Upper lobe of left lung (tissue), 6 donors: Measurements from ENCODE around the gene MME. TPM values are rescaled to one million over a fixed set of nuclear protein-coding genes. Genes with fewer than 3 reads are reported as not detected.

Experiments
- ATAC-seq, 2 donors: fragments of 200-7000 bp; cut with Tn5 transposase; one replicate each; pipeline ENCODE4 v1.9.1; 2022; ENCODE audit warnings: mild to moderate bottlenecking in 2 of 2, moderate library complexity in 2 of 2; ENCODE audit not compliant: low FRiP score in 2 of 2
- DNase-seq, 2 donors: peaks; one replicate each; pipeline ENCODE4 v3.0.0-alpha.2; 2019 to 2020
- H3K27ac ChIP-seq, 4 donors: fragments of 200-600 bp; sonication (generic); one replicate each; pipeline ENCODE4 v1.5.1; 2016 to 2019
- H3K27me3 ChIP-seq, 4 donors: fragments of 200-600 bp; sonication (generic); one replicate each; pipeline ENCODE4 v1.5.1; 2017 to 2019
- H3K36me3 ChIP-seq, 4 donors: fragments of 200-600 bp; sonication (generic); one replicate each; pipeline ENCODE4 v1.5.1; 2016 to 2019
- H3K4me1 ChIP-seq, 4 donors: fragments of 200-600 bp; sonication (generic); one replicate each; pipeline ENCODE4 v1.5.1; 2018 to 2019
- H3K4me3 ChIP-seq, 4 donors: fragments of 200-600 bp; sonication (generic); one replicate each; pipeline ENCODE4 v1.5.1; 2017 to 2019; ENCODE audit warnings: mild to moderate bottlenecking in 2 of 4, moderate library complexity in 1 of 4
- H3K9me3 ChIP-seq, 4 donors: fragments of 200-600 bp; sonication (generic); one replicate each; pipeline ENCODE4 v1.5.1; 2018 to 2019
- CTCF ChIP-seq, 6 experiments: fragments of 450-650 bp in 4 of 6; fragments of 200-600 bp in 2 of 6; sonication (generic) in 2 of 6; IDR thresholded peaks; one replicate each; pipeline ENCODE4 v1.5.1; 2016 to 2019; ENCODE audit warnings: antibody characterized with exemption in 6 of 6
- EP300 ChIP-seq, 4 donors: sonication (generic); formaldehyde crosslinking; IDR thresholded peaks; one replicate each; pipeline ENCODE4 v1.5.1; 2017; ENCODE audit warnings: antibody characterized with exemption in 4 of 4, control low read depth in 2 of 4
- POLR2A ChIP-seq, 4 donors: fragments of 450-650 bp; IDR thresholded peaks; one replicate each; pipeline ENCODE4 v1.5.1; 2016 to 2017; ENCODE audit warnings: antibody characterized with exemption in 4 of 4, mild to moderate bottlenecking in 2 of 4
- POLR2AphosphoS5 ChIP-seq, 2 donors: sonication (generic); formaldehyde crosslinking; IDR thresholded peaks; one replicate each; pipeline ENCODE4 v1.5.1; 2017; ENCODE audit warnings: antibody characterized with exemption in 2 of 2
- WGBS, 2 donors: methylation state at CpG; one replicate each; pipeline ENCODE4 v1.1.5; 2017 to 2018; 5-methylcytosine and 5-hydroxymethylcytosine counted together
- total RNA-seq, 6 donors: library from RNA; depleted of rRNA in 4 of 6; stranded (reverse); fragments of >200 nt in 4 of 6; gene quantifications; one replicate each; pipeline versions ENCODE4 v1.1.0 to v1.2.1, GENCODE V29; 2016 to 2021
- donor health status: DM: no; HTN: no; CAD: no; lungs with moderate emphysema.
- donor health status: DM: no; HTN: yes; CAD: no; lungs with severe emphysema.

MME gene
- total RNA-seq, 6 donors from 2014 or later: 51.8 to 101 (median 74.8) TPM

GRCh38 chr3:155194973-155195957, 115.1 kb downstream of the MME start:
- Histone ChIP-seq H3K4me3 (no peak overlapping the region), H3K9me3 (no peaks in the 10 kb centered on the region), H3K27me3 (no peaks in the 10 kb centered on the region), H3K36me3 (no peaks in the 10 kb centered on the region), H3K4me1 (no peaks in the 10 kb centered on the region), H3K27ac (no peak overlapping the region)
- DNase-seq (no peak), ATAC-seq (no peak)
- TF ChIP-seq POLR2A (IDR thresholded peaks at IDR 0.05): no peak
- no peak for TF ChIP-seq POLR2AphosphoS5 (IDR thresholded peaks at IDR 0.05)
- no peak for TF ChIP-seq CTCF (IDR thresholded peaks at IDR 0.05)
- no peak for TF ChIP-seq EP300 (IDR thresholded peaks at IDR 0.05)
- 76 to 83% methylated on average over 8 of the region's 8 CpGs for WGBS, 2 donors

- Histone ChIP-seq H3K27ac (no peak overlapping the region), H3K4me1 (no peaks in the 10 kb centered on the region), H3K4me3 (no peak overlapping the region), H3K27me3 (no peaks in the 10 kb centered on the region), H3K9me3 (no peaks in the 10 kb centered on the region), H3K36me3 (no peaks in the 10 kb centered on the region)
- DNase-seq (no peak), ATAC-seq (no peak)
- 77 to 86% methylated on average over 5 of the region's 5 CpGs for WGBS, 2 donors
- TF ChIP-seq POLR2AphosphoS5 (IDR thresholded peaks at IDR 0.05) (no peak), EP300 (IDR thresholded peaks at IDR 0.05) (no peak), CTCF (IDR thresholded peaks at IDR 0.05) (no peak), POLR2A (IDR thresholded peaks at IDR 0.05) (no peak)
These were observed 116.3 kb downstream of the MME start for GRCh38 chr3:155196131-155197021.

GRCh38 chr3:155197786-155198185, 117.7 kb downstream of the MME start:
- no peaks in the 10 kb centered on the region for H3K27me3 ChIP-seq
- H3K9me3 ChIP-seq: no peaks in the 10 kb centered on the region
- ATAC-seq (no peak), DNase-seq (no peak)
- no peak overlapping the region for H3K4me3 ChIP-seq
- no peaks in the 10 kb centered on the region for H3K4me1 ChIP-seq
- no peak for TF ChIP-seq POLR2AphosphoS5 (IDR thresholded peaks at IDR 0.05)
- no peak for TF ChIP-seq EP300 (IDR thresholded peaks at IDR 0.05)
- TF ChIP-seq POLR2A (IDR thresholded peaks at IDR 0.05): no peak
- no peak for TF ChIP-seq CTCF (IDR thresholded peaks at IDR 0.05)
- H3K27ac ChIP-seq: no peak overlapping the region
- 83% methylated on average over 2 of the region's 2 CpGs for WGBS, 2 donors
- no peaks in the 10 kb centered on the region for H3K36me3 ChIP-seq

GRCh38 chr3:155202626-155203025, 122.5 kb downstream of the MME start:
- H3K9me3 ChIP-seq: no peaks in the 10 kb centered on the region
- no peaks in the 10 kb centered on the region for H3K36me3 ChIP-seq
- DNase-seq (no peak), ATAC-seq (no peak)
- H3K4me3 ChIP-seq: no peak overlapping the region
- no peaks in the 10 kb centered on the region for H3K27me3 ChIP-seq
- TF ChIP-seq POLR2AphosphoS5 (IDR thresholded peaks at IDR 0.05) (no peak), CTCF (IDR thresholded peaks at IDR 0.05) (no peak), EP300 (IDR thresholded peaks at IDR 0.05) (no peak), POLR2A (IDR thresholded peaks at IDR 0.05) (no peak)
- no peaks in the 10 kb centered on the region for H3K4me1 ChIP-seq
- H3K27ac ChIP-seq: no peak overlapping the region
- 77 to 81% methylated on average over 4 of the region's 4 CpGs for WGBS, 2 donors
